ENCODE data around the gene ATP8A2. TPM values are rescaled to one million over a fixed set of nuclear protein-coding genes. Genes with fewer than 3 reads are reported as not detected.

The ATP8A2 gene
- total and polyA plus RNA-seq, 3 donors from 2014 or later, result 14.2 to 38.3 (median 16.5) TPM

DNA sequence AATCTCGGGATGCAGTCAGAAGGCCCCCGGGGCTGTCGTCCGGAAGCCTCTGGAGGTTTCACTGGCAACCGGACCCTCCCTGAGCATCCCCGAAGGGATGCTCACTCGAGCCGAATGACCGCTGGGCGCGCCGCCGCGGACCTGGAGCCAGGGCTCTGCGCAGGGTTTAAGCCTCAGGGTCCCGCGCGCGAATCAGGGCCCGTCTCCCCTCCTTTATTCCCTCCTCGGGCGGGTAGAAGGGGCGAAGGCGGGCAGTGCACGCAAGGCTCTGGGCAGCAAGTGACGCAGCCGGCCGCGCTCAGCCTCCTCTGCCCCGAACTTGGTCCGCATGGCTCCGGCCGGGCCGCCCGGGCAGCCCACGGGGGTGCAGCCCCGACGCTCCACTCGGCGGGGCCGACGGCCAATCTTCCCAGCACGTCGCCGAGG lies 679.5 kb downstream of the ATP8A2 start:
- DNase-seq, result no peak
- H3K4me3 ChIP-seq, result peak overlapping the region; percentile 52 to 64
- peak overlapping the region in 1 of 2 donors; percentile 66 for H3K27ac ChIP-seq
- no peaks in the 10 kb centered on the region for H3K4me1 ChIP-seq
- 1% methylated on average over 32 of the region's 45 CpGs; no CpG with 5 or more reads in 1 of the 2 donors for WGBS, 2 donors
- intact Hi-C loops (cut with DNase I; ENCODE audit: low total_unique reads), result loop anchor here (5.0 kb wide), 1 partner anchor 474 kb away; no protein-coding TSS in a partner anchor
- H3K36me3 ChIP-seq (ENCODE audit: low read depth, missing control alignments), result no peaks in the 10 kb centered on the region
- TF ChIP-seq POLR2A (IDR thresholded peaks at IDR 0.05) (no peak), CTCF (IDR thresholded peaks at IDR 0.05) (no peak)
- no peaks in the 10 kb centered on the region for H3K27me3 ChIP-seq
- H3K9me3 ChIP-seq, result no peaks in the 10 kb centered on the region

DNA sequence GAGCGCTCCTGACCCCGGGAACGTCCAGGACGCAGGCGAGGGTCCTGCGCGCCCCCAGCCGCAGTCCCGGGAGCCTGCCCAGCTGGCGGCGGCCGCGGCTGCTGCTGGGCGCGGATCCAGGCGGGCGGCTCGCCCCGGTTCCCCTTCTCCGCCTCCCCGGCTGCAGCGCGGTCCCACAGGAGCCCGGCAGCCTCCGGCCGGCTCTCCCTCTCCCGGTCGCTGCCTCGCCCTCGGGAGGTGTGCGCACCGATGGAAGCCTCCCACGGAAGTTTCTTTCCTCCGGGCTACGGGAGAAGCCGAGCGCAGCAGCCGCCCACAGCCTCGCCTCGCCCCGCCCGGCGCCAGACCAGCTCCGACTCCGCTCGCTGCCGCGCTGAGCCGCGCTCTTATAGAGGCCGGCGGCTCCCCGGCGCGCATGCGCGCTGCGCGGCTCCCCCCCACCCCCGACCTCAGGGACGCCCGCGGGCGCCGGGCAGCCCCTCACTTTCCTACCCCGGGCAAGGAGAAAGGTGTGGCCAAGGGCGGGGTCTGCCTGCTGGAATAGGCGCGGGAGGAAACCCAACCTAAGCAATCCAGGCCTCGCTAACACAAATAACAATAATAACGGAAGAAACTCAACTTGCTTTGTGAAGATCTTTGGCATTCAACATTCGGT lies 680.0 kb downstream of the ATP8A2 start, which contains the start of gene SHISA2:
SHISA2 (minus strand) TSS at position 360 of the 655 bp plus-strand sequence. CDS start 1,041 bp downstream, outside the sequence.
- H3K27me3 ChIP-seq, result no peaks in the 10 kb centered on the region
- no peaks in the 10 kb centered on the region for H3K9me3 ChIP-seq
- WGBS, 2 donors, result 2 to 8% methylated on average over 2 to 30 of the region's 72 CpGs
- no peaks in the 10 kb centered on the region for H3K36me3 ChIP-seq (ENCODE audit: low read depth, missing control alignments)
- peak; percentile 59 for DNase-seq
- peak; percentile 31 for TF ChIP-seq POLR2A (IDR thresholded peaks at IDR 0.05)
- TF ChIP-seq CTCF (IDR thresholded peaks at IDR 0.05), result no peak
- peak within 1 kb of the TSS in 1 of 2 donors; percentile 66 for H3K27ac ChIP-seq
- peak within 1 kb of the TSS; percentile 52 to 64 for H3K4me3 ChIP-seq
- no peaks in the 10 kb centered on the region for H3K4me1 ChIP-seq
- intact Hi-C loops (cut with DNase I; ENCODE audit: low total_unique reads), result loop anchor here (5.0 kb wide), 1 partner anchor 474 kb away; no protein-coding TSS in a partner anchor

DNA sequence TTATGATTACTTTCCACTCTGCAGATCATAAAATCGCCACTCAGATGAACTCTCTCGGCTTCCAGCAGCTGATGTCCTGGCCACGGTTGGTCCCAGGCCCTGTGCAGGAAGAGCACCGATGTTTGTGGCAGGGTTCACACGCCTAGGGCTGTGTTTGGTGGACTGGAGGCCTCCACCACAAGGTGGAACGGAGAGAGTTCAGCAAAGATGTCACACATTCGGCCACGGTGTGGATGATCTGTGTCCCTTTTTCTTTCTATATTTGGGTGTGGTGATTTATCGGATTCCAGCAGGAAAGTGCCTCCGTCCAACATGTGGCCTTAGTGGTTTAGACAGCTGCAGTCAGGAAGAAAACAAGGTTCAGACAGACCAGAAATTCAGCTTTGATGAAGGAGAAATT lies 680.6 kb downstream of the ATP8A2 start:
- Histone ChIP-seq H3K27me3 (no peaks in the 10 kb centered on the region), H3K4me3 (peak overlapping the region; percentile 52 to 64), H3K36me3 (ENCODE audit: low read depth, missing control alignments) (no peaks in the 10 kb centered on the region), H3K4me1 (no peaks in the 10 kb centered on the region), H3K27ac (no peak overlapping the region), H3K9me3 (no peaks in the 10 kb centered on the region)
- intact Hi-C loops (cut with DNase I; ENCODE audit: low total_unique reads), result loop anchor here (5.0 kb wide), 1 partner anchor 475 kb away; no protein-coding TSS in a partner anchor
- no peak for DNase-seq
- WGBS, 2 donors, result 37 to 55% methylated on average over 10 of the region's 10 CpGs
- TF ChIP-seq POLR2A (IDR thresholded peaks at IDR 0.05) (no peak), CTCF (IDR thresholded peaks at IDR 0.05) (no peak)

- WGBS, 2 donors, result 85 to 91% methylated on average over 6 of the region's 6 CpGs
- Histone ChIP-seq H3K4me3 (no peak overlapping the region), H3K27ac (no peak overlapping the region), H3K27me3 (no peaks in the 10 kb centered on the region), H3K9me3 (no peaks in the 10 kb centered on the region), H3K4me1 (no peaks in the 10 kb centered on the region), H3K36me3 (ENCODE audit: low read depth, missing control alignments) (no peaks in the 10 kb centered on the region)
- no peak for DNase-seq
- intact Hi-C loops (cut with DNase I; ENCODE audit: low total_unique reads), result loop anchor here (5.0 kb wide), 1 partner anchor 476 kb away; no protein-coding TSS in a partner anchor
- TF ChIP-seq CTCF (IDR thresholded peaks at IDR 0.05) (no peak), POLR2A (IDR thresholded peaks at IDR 0.05) (no peak)
Measured at GRCh38 chr13:26053418-26053980, 681.7 kb downstream of the ATP8A2 start.

All from testis (tissue), 3 donors.